ENCODE results near the gene TMEM212.

Gene TMEM212

GRCh38 chr3:171827836-171828458 lies 15.2 kb upstream of the TMEM212 start:
- TF ChIP-seq CTCF (IDR thresholded peaks at IDR 0.05; ENCODE audit: control insufficient read depth, extremely low read depth, insufficient read depth) = no peak
- H3K4me3 ChIP-seq (ENCODE audit: low read depth, low read length) = no peak overlapping the region
- no peak for DNase-seq (ENCODE audit: low read depth)

- no peak for TF ChIP-seq CTCF (IDR thresholded peaks at IDR 0.05; ENCODE audit: control insufficient read depth, extremely low read depth, insufficient read depth)
- no peak for DNase-seq (ENCODE audit: low read depth)
- H3K4me3 ChIP-seq (ENCODE audit: low read depth, low read length) = no peak overlapping the region
These were observed 14.0 kb upstream of the TMEM212 start for GRCh38 chr3:171828902-171829770.

GRCh38 chr3:171829841-171830517 lies 13.2 kb upstream of the TMEM212 start:
- DNase-seq (ENCODE audit: low read depth) = no peak
- peak; percentile 70 for TF ChIP-seq CTCF (IDR thresholded peaks at IDR 0.05; ENCODE audit: control insufficient read depth, extremely low read depth, insufficient read depth)
- no peak overlapping the region for H3K4me3 ChIP-seq (ENCODE audit: low read depth, low read length)

- no peak for TF ChIP-seq CTCF (IDR thresholded peaks at IDR 0.05; ENCODE audit: control insufficient read depth, extremely low read depth, insufficient read depth)
- no peak overlapping the region for H3K4me3 ChIP-seq (ENCODE audit: low read depth, low read length)
These were observed 12.7 kb upstream of the TMEM212 start for GRCh38 chr3:171830518-171830875.

GRCh38 chr3:171831936-171832335 lies 11.2 kb upstream of the TMEM212 start:
- H3K4me3 ChIP-seq (ENCODE audit: low read depth, low read length) = no peak overlapping the region
- DNase-seq (ENCODE audit: low read depth) = no peak
- no peak for TF ChIP-seq CTCF (IDR thresholded peaks at IDR 0.05; ENCODE audit: control insufficient read depth, extremely low read depth, insufficient read depth)

More at GRCh38 chr3:171830518-171830875, 12.7 kb upstream of the TMEM212 start:
- DNase-seq (ENCODE audit: low read depth) = no peak

GRCh38 chr3:171832989-171833388 lies 10.2 kb upstream of the TMEM212 start:
- DNase-seq (ENCODE audit: low read depth) = no peak
- H3K4me3 ChIP-seq (ENCODE audit: low read depth, low read length) = no peak overlapping the region
- TF ChIP-seq CTCF (IDR thresholded peaks at IDR 0.05; ENCODE audit: control insufficient read depth, extremely low read depth, insufficient read depth) = no peak
